AG10803 (cell line): ENCODE results near the gene CYP26A1.

Experiments used
- DNase-seq: peaks from one replicate; pipeline ENCODE4 v3.0.0; 2010; ENCODE audit warnings: low read depth
- H3K4me3 ChIP-seq: 2 replicates; pipeline ENCODE4 v1.5.1; 2011; ENCODE audit warnings: mild to moderate bottlenecking, low read length, control low read depth
- TF ChIP-seq, protein P1 (sequence below): conservative IDR thresholded peaks from 2 replicates; pipeline ENCODE4 v1.5.1; 2011; ENCODE audit warnings: mild to moderate bottlenecking, low read length, control low read depth, inconsistent platforms

CYP26A1 gene

DNA sequence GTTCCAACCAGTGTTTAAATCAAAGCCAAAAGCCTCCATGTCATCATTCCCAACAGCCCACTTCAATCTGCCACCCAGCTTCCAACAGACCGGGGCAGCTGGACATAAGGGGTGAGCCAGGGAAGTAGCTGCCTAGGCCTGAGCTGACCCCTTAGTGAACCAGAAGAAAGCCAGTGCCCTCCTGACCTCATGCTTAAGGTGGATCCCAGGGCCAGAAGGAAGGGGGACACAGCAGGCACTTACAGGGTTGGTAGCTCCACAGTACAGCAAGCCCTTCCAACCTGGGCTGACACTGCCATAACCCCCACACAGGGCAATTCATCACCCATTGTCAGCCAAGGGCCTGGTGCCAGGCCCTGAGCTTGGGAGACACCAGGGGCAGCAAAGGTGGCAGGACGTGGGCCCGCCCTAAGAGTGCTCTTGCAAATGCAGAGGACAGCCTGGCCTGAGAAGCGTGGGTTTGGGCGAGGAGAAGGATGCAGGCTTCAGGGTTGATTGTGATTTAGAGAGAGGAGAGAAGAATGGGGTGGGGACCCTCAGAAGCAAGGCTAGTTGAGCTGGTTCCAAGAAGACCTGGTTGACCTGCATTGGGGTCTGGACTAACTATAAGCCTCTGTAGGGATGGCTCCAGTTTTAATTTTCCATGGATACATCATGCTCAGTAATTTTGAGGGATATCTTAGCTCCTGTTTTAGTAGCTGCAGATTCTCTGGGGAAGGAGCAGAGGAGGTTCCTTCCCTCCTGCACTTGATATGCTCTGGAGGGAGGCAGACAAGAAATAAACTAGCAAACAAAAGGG, 3.1 kb upstream of the CYP26A1 start:
- no peak for DNase-seq
- H3K4me3 ChIP-seq, result no peak overlapping the region
- TF ChIP-seq, protein P1, sequence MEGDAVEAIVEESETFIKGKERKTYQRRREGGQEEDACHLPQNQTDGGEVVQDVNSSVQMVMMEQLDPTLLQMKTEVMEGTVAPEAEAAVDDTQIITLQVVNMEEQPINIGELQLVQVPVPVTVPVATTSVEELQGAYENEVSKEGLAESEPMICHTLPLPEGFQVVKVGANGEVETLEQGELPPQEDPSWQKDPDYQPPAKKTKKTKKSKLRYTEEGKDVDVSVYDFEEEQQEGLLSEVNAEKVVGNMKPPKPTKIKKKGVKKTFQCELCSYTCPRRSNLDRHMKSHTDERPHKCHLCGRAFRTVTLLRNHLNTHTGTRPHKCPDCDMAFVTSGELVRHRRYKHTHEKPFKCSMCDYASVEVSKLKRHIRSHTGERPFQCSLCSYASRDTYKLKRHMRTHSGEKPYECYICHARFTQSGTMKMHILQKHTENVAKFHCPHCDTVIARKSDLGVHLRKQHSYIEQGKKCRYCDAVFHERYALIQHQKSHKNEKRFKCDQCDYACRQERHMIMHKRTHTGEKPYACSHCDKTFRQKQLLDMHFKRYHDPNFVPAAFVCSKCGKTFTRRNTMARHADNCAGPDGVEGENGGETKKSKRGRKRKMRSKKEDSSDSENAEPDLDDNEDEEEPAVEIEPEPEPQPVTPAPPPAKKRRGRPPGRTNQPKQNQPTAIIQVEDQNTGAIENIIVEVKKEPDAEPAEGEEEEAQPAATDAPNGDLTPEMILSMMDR, result no peak

DNA sequence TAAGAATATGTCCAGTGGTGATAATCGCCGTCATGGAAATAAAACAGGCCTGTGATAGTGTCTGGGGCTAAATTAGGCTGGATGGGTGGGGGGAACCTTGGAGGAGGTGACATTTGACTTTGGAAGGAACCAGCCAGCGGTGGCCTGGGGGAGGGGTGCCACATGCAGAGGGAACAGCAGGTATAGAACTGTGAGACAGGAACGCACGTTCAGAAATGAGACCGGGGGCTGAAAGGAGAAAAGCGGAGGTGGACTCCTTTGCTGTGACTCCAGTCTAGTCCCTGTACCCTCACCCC, 2.6 kb upstream of the CYP26A1 start:
- no peak for DNase-seq

DNA sequence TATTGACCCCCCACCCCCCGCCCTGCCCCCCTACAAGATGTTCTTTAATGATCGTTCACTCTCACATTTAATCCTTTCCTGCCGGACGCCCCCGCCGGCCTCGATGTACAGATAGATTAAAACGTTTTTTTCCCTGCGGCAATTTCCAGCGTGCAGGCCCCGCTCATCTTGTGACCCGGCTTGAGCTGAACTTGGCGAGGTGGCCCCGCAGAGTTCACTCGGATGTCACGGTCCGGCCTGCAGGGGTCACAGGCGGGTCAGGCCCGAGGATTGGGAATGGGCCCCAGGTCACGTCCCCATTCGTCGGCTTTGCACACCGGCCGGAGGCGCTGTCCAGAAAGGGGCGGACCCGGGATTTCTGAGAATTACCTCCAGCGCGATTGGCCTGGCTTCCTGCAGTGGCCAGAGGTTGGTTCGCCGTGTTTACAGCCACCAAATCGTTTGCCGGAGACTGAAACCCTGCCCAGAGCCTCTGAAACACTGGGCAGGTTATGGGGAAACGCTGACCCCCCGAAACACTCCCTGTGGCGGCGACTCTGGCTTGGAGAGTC, 1.9 kb upstream of the CYP26A1 start:
- TF ChIP-seq, protein P1, result no peak
- DNase-seq, result no peak
- peak overlapping the region; percentile 30 for H3K4me3 ChIP-seq

More for the DNA sequence above, 2.6 kb upstream of the CYP26A1 start:
- H3K4me3 ChIP-seq, result no peak overlapping the region
- TF ChIP-seq, protein P1, result no peak

DNA sequence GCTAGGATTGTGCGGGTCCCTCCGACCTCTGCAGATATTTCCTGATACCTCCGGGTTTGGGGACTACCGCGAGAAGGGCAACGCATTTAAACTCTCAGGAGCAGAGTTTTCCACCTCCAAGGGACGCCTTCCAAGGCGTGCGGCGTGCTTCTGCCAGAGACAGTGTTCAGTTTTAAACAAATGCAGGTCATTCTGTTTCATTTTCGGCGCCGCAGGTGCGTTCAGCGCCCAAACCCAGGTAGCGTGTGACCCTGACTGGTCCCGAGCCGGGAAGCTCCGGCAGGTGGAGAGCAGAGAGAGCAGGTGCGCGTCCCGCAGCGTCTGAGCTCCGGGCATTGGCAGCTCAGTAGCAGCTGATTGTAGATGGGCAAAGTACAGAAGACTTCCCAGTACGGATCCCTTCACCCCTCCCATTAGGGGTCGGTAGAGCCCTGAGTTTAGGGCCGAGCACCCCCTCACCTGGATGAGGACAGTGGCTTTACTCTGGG, 1.4 kb upstream of the CYP26A1 start:
- DNase-seq, result no peak
- peak overlapping the region; percentile 30 for H3K4me3 ChIP-seq
- TF ChIP-seq, protein P1, result no peak

DNA sequence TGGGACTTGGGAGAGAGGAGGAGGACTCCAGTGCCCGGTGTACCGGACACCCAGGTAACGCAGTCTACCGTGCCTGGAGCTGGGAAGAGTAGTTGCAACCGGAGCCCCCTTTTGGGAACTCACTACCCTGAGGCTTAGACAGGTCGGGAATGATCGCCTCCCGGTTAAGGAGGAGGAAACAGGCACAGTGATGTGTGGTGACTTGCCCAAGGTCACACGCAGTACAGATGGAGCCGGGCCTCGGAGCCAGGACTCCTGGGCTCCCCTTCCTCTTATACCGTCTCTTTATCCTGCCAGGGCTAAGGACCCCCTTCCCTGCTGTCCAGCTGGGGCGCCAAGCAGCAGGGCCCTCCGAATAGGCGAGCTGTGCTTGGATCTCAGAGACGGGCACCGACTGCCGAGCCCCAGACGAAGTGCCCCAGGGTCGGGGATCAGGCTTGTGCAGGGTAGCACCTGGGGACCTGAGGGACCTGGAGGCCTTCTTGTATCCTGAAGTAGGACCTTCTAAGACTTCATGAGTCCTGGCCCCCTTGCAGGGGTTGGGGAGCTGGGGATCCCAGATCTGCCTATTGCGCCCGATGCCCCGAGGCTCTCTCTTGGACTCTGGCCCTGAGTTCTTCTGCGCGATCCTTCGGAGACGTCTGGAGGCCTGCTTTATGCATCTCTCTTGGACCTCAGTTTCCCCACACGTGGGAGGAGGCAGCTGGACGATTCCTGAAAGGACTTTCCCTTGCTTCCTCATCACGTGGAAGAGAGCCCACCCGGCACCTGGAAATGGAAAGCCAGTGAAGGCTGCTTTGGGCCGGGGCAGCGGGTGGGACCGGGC, 767 bp upstream of the CYP26A1 start:
- no peak overlapping the region for H3K4me3 ChIP-seq
- DNase-seq, result no peak
- TF ChIP-seq, protein P1, result no peak

DNA sequence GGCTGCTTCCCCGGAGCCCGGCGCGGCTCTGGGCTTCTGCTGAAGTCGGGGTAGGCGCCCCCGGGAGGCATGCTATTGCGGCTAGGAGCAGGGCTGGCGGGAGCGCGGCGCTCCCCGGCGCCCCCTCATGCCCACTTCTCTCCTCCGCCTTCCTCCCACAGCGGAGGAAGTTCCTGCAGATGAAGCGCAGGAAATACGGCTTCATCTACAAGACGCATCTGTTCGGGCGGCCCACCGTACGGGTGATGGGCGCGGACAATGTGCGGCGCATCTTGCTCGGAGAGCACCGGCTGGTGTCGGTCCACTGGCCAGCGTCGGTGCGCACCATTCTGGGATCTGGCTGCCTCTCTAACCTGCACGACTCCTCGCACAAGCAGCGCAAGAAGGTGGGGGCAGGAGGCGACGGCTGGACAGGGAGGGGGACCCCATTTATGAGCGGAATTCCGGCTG, 479 bp downstream of the CYP26A1 start:
- H3K4me3 ChIP-seq, result no peak overlapping the region
- DNase-seq, result no peak

More for the DNA sequence above, 479 bp downstream of the CYP26A1 start:
- TF ChIP-seq, protein P1, result no peak
